CD14-positive monocyte (primary cell): ENCODE measurements around the gene TPRG1L. TPM values are rescaled to one million over a fixed set of nuclear protein-coding genes. Genes with fewer than 3 reads are reported as not detected.

Source experiments
- DNase-seq, 3 donors: peaks; one replicate each; pipeline ENCODE4 v3.0.0-alpha.2; 2011 to 2022
- H2AFZ ChIP-seq: 2 replicates; pipeline ENCODE4 v1.6.0; 2012; ENCODE audit warnings: mild to moderate bottlenecking, low read depth, low read length, inconsistent platforms; ENCODE audit not compliant: insufficient read depth, poor library complexity, severe bottlenecking
- H3K27ac ChIP-seq, 2 donors: 1 replicate in 1 of 2; 2 replicates in 1 of 2; pipeline ENCODE4 v1.5.1; 2012 to 2013; ENCODE audit warnings: low read length in 2 of 2, control low read depth in 1 of 2, inconsistent platforms in 1 of 2, low read depth in 1 of 2, mild to moderate bottlenecking in 1 of 2
- H3K27me3 ChIP-seq, 2 donors: one replicate each; pipeline versions ENCODE4 v1.6.0 to v1.6.1; 2011 to 2013; ENCODE audit warnings: low read length in 2 of 2; ENCODE audit not compliant: control insufficient read depth in 2 of 2, insufficient read depth in 2 of 2
- H3K36me3 ChIP-seq, 2 donors: replicated peaks in 1 of 2; 1 replicate in 1 of 2; 2 replicates in 1 of 2; pipeline versions ENCODE4 v1.5.1 to v1.6.1; 2012 to 2013; ENCODE audit warnings: low read length in 2 of 2, control low read depth in 1 of 2, inconsistent platforms in 1 of 2, mild to moderate bottlenecking in 1 of 2; ENCODE audit not compliant: insufficient read depth in 2 of 2, control insufficient read depth in 1 of 2
- H3K4me1 ChIP-seq, 2 donors: 1 replicate in 1 of 2; 2 replicates in 1 of 2; pipeline versions ENCODE4 v1.5.1 to v1.6.1; 2012 to 2013; ENCODE audit warnings: low read length in 2 of 2, control low read depth in 1 of 2, inconsistent platforms in 1 of 2, mild to moderate bottlenecking in 1 of 2, moderate library complexity in 1 of 2; ENCODE audit not compliant: insufficient read depth in 2 of 2, control insufficient read depth in 1 of 2
- H3K4me2 ChIP-seq: replicated peaks from 2 replicates; pipeline ENCODE3; 2012; ENCODE audit warnings: low read length, moderate library complexity, mild to moderate bottlenecking; ENCODE audit not compliant: poor library complexity, severe bottlenecking; ENCODE audit errors: extremely low read depth
- H3K4me3 ChIP-seq, 3 experiments: fragments of 200-600 bp in 1 of 3; sonication (generic) in 1 of 3; replicated peaks in 1 of 3; 1 replicate in 2 of 3; 2 replicates in 1 of 3; pipeline ENCODE4 v1.5.1; 2011 to 2013; ENCODE audit warnings: low read length in 3 of 3, mild to moderate bottlenecking in 3 of 3, control low read depth in 2 of 3, low read depth in 2 of 3, inconsistent platforms in 1 of 3, moderate library complexity in 1 of 3
- H3K79me2 ChIP-seq: 2 replicates; pipeline ENCODE4 v1.6.0; 2012; ENCODE audit warnings: mild to moderate bottlenecking, control low read depth, inconsistent platforms, low read length, moderate library complexity; ENCODE audit not compliant: insufficient read depth
- H3K9ac ChIP-seq: 2 replicates; pipeline ENCODE4 v1.6.0; 2017; ENCODE audit warnings: low read length, mild to moderate bottlenecking; ENCODE audit not compliant: insufficient read depth, poor library complexity, severe bottlenecking
- H3K9me3 ChIP-seq, 2 donors: replicated peaks in 1 of 2; 1 replicate in 1 of 2; 2 replicates in 1 of 2; pipeline versions ENCODE4 v1.5.1 to v1.6.1; 2012 to 2013; ENCODE audit warnings: low read length in 2 of 2, control low read depth in 1 of 2; ENCODE audit not compliant: control insufficient read depth in 1 of 2, insufficient read depth in 1 of 2
- H4K20me1 ChIP-seq: 2 replicates; pipeline ENCODE4 v1.6.0; 2012; ENCODE audit warnings: mild to moderate bottlenecking, low read length, control low read depth, moderate library complexity; ENCODE audit not compliant: insufficient read depth
- H3K27ac Mint-ChIP-seq, 7 donors: one replicate each; pipeline ENCODE4 v1.8.0; 2020; ENCODE audit warnings: mild to moderate bottlenecking in 7 of 7, mixed read lengths in 7 of 7, moderate library complexity in 6 of 7, inconsistent platforms in 2 of 7
- H3K27me3 Mint-ChIP-seq, 3 donors: one replicate each; pipeline ENCODE4 v1.8.0; 2021 to 2022; ENCODE audit warnings: low read depth in 3 of 3, mild to moderate bottlenecking in 3 of 3, mixed read lengths in 3 of 3, moderate library complexity in 3 of 3, inconsistent platforms in 1 of 3
- H3K36me3 Mint-ChIP-seq, 2 donors: one replicate each; pipeline ENCODE4 v1.8.0; 2020; ENCODE audit warnings: mixed read lengths in 2 of 2, inconsistent platforms in 1 of 2, mild to moderate bottlenecking in 1 of 2
- H3K4me1 Mint-ChIP-seq: one replicate; pipeline ENCODE4 v1.8.0; 2020; ENCODE audit warnings: mild to moderate bottlenecking, mixed read lengths
- H3K4me3 Mint-ChIP-seq, 2 donors: one replicate each; pipeline ENCODE4 v1.8.0; 2020; ENCODE audit warnings: mild to moderate bottlenecking in 2 of 2, mixed read lengths in 2 of 2, moderate library complexity in 1 of 2
- H3K9me3 Mint-ChIP-seq, 7 donors: one replicate each; pipeline ENCODE4 v1.8.0; 2020 to 2022; ENCODE audit warnings: mixed read lengths in 7 of 7, mild to moderate bottlenecking in 6 of 7, moderate library complexity in 6 of 7, inconsistent platforms in 2 of 7
- CTCF ChIP-seq: fragments of 200-600 bp; IDR thresholded peaks from one replicate; pipeline ENCODE4 v1.8.0; 2022; ENCODE audit warnings: antibody characterized with exemption, mild to moderate bottlenecking
- WGBS: methylation state at CpG from one replicate; pipeline ENCODE4 v1.1.5; 2013; ENCODE audit warnings: missing lambda C conversion rate; ENCODE audit not compliant: insufficient coverage; 5-methylcytosine and 5-hydroxymethylcytosine counted together
- intact Hi-C, 2 donors: fragments of 100-400 bp; cut with micrococcal nuclease; formaldehyde crosslinking; loops; one replicate each; pipeline versions ENCODE4 v1.15.0 to v1.15.1; 2023
- polyA plus RNA-seq, 3 donors: library from polyadenylated mRNA; depleted of rRNA in 1 of 3; unstranded in 2 of 3; stranded (reverse) in 1 of 3; fragments of 300-500 nt in 2 of 3; fragments of >200 nt in 1 of 3; fragmentation: Illumina TruSeq in 2 of 3; gene quantifications; 1 replicate in 2 of 3; 2 replicates in 1 of 3; pipeline ENCODE4 v1.2.3, GENCODE V29; 2012 to 2021

Gene TPRG1L
- polyA plus RNA-seq, 3 donors = 16.1 to 19.7 (median 18.5) TPM

GRCh38 chr1:3601743-3602142 is 23.1 kb upstream of the TPRG1L start:
- 92% methylated on average over 10 of the region's 16 CpGs for WGBS
- H3K27me3 Mint-ChIP-seq = peaks cover 5 to 13% (median 8%) of the 10 kb centered on the region in 3 donors
- Histone ChIP-seq H4K20me1 (no peaks in the 10 kb centered on the region), H3K27me3 (no peaks in the 10 kb centered on the region), H3K9ac (no peak overlapping the region), H3K4me3 (no peak overlapping the region), H2AFZ (no peak overlapping the region), H3K79me2 (no peaks in the 10 kb centered on the region), H3K9me3 (no peaks in the 10 kb centered on the region), H3K36me3 (no peaks in the 10 kb centered on the region), H3K4me2 (no peak overlapping the region), H3K27ac (no peak overlapping the region), H3K4me1 (peaks cover 18 to 19% of the 10 kb centered on the region in 2 donors)
- intact Hi-C loops = no loop called here
- TF ChIP-seq CTCF = no peak
- no peaks in the 10 kb centered on the region for H3K9me3 Mint-ChIP-seq
- DNase-seq = no peak
- H3K27ac Mint-ChIP-seq = no peak overlapping the region
- no peaks in the 10 kb centered on the region for H3K36me3 Mint-ChIP-seq
- H3K4me3 Mint-ChIP-seq = no peak overlapping the region
- H3K4me1 Mint-ChIP-seq = peaks cover 20% of the 10 kb centered on the region

GRCh38 chr1:3602375-3602774 is 22.4 kb upstream of the TPRG1L start:
- Histone ChIP-seq H2AFZ (no peak overlapping the region), H3K4me2 (no peak overlapping the region), H3K4me1 (peaks cover 11 to 13% of the 10 kb centered on the region in 2 donors), H3K9ac (no peak overlapping the region), H3K79me2 (no peaks in the 10 kb centered on the region), H3K9me3 (no peaks in the 10 kb centered on the region), H4K20me1 (no peaks in the 10 kb centered on the region), H3K27ac (no peak overlapping the region), H3K4me3 (no peak overlapping the region), H3K27me3 (no peaks in the 10 kb centered on the region), H3K36me3 (no peaks in the 10 kb centered on the region)
- H3K36me3 Mint-ChIP-seq = no peaks in the 10 kb centered on the region
- DNase-seq = no peak
- peaks cover 5 to 11% (median 6%) of the 10 kb centered on the region in 3 donors for H3K27me3 Mint-ChIP-seq
- no peaks in the 10 kb centered on the region for H3K9me3 Mint-ChIP-seq
- no peak for TF ChIP-seq CTCF
- WGBS = 86% methylated on average over 18 of the region's 21 CpGs
- H3K4me3 Mint-ChIP-seq = no peak overlapping the region
- H3K4me1 Mint-ChIP-seq = peaks cover 14% of the 10 kb centered on the region
- intact Hi-C loops = no loop called here
- H3K27ac Mint-ChIP-seq = no peak overlapping the region
